Stimulated activated CD4-positive, alpha-beta T cell treated with anti-CD3 and anti-CD28 coated beads, TNF-alpha, amount 100 ng/mL, for 1 hour (primary cell): ENCODE data around the gene CAMK4.
"Not testable (repeated sequence)": the region's sequence is repeated elsewhere in the genome, so short reads cannot be mapped to it uniquely, and the experiment has no call there.

Experiments used
- DNase-seq, 3 donors: peaks; one replicate each; pipeline ENCODE4 v3.0.0-alpha.2; 2020; ENCODE audit warnings: low read depth in 3 of 3, low spot score in 1 of 3

Gene CAMK4

DNA sequence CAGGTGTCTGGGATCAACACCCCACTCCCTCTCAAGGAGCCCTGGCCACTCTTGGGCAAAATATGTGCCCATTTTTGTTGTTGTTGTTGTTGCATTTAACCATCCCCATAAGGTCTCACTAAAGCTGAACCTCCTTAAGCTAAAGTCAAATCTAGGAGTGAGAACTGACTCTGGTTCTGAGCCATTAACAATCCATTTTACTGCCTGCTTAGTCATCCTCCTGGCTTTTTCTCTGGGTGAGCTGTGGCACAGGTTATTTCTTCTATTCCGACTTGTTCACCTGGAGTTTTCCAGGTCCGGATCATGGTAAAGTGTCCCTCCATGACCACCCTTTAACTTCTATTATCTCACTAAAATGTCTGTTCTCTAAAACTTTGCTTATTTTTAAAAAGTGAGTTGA, 85.2 kb downstream of the CAMK4 start:
- no peak for DNase-seq

DNA sequence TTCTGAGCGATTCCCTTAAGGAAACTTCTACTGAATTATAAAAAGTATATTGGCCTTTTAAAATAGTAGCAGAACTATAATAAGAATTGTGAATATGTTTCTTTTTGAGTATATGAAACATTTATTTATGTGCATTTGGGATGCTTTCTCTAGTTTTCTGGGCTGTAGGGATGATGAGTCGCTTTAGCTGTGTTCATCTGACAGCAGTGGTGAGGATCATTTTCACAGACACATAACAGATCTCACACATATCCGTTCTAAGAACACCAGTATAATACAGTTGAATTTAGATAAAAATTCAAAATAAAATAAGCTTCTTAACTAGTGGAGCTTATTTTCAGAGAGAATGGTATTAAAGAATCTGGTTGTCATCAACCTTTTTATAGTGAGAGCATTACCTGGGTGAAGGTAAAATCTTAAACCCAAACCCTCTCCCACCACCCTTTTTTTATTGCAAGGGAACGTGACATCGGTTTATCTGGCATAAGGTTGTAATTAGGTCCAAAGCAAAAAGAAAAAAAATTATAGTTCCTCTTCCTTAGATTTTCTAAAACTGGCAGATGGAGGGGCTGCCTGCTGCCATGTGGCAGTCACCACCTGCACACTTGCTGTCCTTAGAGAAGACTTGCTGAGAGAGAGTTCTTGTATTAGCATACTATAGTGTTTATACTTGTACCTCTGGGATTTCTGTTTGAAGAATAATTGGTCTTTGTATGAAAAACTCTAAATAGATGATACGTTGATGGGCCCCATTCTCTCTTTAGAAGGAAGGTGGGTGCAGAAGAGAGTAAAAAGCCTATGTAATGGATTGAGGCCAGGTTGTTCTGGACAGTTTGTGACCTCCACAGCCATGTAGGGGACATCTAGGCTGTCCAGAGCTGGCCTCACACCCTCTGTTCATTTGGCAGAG, 86.8 kb downstream of the CAMK4 start:
- no peak for DNase-seq

DNA sequence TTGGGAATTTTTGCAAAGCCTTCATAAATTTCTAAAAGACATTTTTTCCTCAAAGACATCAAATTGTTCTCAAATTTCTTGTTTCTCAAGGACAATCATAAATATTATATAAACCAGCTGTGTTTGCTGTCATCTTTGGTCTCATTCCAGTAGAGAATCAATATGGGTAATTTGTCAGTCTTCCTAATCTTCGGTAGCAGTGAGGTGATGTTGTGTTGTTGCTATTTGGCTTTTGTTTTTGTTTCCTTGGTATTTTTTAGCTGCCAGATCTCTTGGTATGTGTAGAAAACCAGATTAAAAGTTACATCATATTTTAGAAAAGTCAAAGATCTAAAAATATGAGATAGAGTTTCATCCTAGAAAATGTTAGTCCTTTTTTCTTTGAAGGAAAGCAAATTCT, 87.5 kb downstream of the CAMK4 start:
- no peak for DNase-seq

DNA sequence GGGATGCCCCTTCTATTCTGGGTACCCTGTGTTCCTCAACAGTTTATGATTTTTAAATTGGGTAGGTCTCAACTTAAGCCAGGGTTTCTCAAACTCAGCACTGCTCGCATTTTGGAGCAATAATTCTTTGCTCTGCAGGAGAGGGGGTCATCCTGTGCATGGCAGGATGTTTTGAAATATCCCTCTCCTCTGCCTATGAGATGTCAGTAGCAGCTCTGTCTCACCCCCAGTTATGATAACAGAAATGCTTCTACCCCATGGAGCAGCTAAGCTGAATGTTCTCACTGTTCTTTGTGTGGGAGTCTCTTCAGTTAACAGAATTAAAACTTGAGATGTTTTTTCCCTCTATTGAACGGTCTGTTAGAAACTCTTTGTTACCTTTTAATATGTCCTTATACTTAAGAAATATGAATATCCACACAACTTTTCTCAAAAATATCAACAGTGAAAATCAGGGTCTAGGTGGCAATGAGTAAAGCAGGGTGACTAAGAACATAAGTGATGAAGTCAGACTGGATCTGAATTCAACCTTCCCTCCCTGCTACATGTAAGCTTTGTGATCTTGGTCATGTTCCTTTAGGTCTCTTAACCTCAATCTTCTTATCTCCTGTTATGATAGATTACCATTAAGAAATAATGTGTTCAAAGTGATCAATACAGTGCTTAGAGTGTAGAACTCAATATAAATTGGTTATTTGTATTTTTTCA, 89.0 kb downstream of the CAMK4 start:
- no peak for DNase-seq

DNA sequence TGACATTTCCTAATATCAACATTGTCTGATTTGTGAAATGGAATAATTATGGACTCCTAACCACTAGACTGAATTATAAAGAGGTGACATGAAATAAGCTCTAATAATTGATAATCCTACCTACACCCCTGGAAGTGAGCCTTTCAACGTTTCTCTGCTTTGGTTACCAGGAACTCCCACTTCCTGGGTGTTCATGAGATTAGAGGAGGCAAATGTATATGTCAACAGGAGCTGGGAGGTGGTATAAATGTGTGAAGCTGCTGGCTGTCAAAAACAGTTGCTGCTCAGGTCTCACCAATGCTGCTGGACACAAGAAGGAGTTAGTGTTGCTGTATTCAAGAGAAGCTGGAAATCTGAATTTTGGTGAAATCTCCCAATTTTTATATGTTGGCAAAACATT, 96.8 kb downstream of the CAMK4 start:
- no peak for DNase-seq

DNA sequence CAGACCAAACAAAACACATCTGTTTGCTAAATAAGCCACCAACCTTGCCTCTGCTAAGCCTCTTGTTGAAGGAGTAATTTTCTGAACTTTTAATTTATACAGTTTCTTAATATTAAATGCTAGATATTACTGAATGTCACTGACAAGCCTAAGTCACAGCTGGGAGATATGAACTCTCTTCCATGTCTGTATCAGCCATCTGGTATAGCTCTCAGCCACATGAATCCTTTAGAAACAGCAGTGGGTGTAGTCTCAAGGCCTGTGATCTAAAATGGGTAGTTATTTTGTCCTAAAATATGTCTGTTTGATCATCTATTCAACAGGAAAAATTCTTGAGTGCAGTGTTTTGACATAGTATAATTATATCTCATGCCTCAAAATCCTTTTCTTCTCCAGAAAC, 97.2 kb downstream of the CAMK4 start:
- no peak for DNase-seq

DNA sequence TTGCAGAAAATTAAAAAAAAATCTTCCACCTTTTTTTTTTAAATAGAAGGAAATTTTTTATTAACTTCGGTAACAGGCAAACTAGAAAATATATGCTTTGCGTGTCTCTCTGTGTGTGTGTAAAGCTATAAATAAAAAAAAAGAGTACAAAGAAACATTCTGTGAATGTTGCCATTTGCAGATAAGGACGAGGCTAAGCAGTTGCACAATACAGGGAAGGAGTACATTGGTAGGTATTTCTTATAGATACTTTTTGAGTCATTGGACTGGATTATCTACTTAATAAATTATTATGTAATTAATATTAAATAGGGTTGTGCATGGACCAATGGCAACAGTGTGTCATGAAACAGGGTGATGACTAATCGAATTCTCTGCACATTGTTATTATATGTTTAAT, 102.4 kb downstream of the CAMK4 start:
- DNase-seq = no peak

DNA sequence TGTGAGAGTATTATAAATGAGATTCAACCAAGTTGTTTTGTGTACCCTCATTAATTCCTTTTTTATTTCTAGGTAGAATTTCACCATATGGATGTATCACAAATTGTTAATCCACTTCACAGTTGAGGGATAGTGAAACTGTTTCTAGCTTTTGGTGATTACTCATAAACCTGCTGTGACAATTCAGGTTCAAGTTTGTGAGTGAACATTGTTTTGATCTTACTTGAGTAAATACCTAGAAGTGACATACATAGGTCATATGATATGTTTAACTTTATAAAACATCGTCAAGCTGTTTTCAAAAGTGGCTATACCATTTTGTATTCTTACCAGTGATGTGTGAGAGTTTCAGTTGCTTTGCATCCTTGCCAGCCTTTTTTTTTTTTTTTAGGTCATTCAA, 112.9 kb downstream of the CAMK4 start:
- no peak for DNase-seq

DNA sequence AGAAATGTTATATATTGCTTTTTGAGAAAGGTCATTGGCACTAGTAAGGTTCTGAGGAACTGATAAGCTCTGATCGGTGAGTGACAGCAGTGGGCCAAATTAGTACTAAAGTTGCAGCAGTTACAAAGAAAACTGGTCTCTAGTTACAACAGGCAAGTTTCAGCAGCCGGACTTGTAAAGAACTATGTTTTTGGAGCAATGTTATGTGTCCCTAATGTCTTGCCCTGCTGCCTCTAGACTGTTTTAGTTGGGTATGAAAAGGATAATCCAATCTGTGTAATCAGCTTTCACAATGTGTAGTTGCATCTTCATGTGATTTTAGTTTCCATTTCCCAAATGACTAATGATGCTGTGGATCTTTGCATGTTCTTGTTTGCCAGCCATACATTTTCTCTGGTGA, 113.5 kb downstream of the CAMK4 start:
- no peak for DNase-seq

DNA sequence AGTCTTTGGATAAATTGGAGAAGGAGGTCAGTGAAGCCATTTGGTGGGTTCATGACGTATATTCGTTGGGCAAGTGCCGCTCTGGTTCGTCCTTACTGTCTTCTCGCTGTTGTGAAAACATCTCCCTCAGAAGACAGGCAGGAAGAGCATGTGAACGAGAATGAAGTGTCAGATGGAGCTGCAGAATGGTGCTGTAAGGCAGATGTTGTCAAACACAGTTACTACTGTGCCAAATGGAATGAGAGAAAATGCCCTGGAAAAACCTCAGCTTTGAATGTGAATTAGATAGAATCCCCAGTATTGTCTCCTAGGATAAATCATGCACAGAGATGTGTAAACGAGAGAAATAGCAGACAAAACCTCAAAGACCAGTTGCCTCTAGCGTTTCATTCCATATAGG, 121.5 kb downstream of the CAMK4 start:
- DNase-seq = no peak

DNA sequence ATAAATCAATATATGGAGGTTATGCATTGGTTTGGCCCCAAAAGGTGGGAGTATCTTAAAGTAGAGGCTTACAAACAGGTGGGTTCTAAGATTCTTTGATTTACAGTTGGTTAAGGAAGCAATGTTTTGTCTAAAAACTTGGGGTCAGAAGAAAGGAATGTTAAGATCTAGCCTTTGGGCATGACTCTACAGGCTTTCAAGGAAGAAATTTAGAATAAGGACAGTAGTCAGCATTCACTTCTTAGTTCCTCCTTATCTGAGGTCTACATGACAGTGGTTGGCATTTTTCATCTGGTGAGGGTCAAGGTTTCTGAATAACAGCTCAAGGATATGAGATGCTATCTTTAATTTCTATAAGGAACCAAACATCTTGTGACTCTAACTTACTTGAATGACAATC, 122.8 kb downstream of the CAMK4 start:
- DNase-seq = no peak

DNA sequence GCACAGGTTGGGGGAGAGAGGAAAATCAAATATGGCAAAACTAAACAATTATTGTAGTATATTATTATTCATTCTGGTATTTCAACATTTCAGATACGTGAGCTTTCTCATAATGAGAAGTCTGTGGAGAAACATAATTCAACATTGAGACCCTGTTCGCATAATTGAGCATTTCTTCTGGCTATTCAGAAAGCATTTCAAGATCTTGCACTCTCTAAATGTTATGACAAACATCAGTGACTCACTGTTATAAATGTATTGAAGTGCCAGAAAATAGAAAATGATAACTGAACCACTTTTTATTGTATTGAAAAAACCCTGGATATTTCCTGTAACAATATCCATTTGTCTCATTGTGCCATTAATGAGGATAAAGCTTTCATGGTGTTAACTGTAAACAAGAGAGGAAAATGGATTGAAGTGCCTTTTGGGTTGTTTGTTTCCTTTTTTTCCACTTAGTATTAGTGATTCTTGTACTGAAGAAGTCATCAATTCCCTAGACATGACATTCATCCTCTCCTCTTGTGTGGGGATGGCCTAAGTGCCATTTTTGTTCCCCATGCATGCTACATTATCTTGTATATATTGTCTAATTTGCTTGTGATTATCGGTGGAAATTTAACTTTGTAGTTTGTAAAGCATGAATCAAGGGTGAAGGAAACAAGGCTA, 124.6 kb downstream of the CAMK4 start:
- DNase-seq = no peak

DNA sequence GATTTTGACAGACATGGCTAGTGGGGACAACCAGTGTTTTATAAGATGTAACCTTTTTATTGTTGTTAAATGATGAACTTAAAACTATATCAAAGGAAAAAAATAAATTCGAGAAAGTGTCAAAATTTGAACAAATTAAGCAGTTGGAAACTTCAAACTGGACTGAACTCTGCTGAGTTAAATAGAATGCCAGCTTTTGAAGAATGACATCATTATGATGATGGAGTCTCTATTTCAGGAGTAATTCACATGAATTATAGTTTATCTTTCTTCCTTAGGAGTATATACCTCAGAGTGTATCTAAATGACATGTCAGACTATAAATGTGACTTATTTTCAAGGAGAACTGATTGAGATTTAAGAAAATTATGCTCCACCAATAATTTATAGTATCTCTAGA, 125.2 kb downstream of the CAMK4 start:
- DNase-seq = no peak

DNA sequence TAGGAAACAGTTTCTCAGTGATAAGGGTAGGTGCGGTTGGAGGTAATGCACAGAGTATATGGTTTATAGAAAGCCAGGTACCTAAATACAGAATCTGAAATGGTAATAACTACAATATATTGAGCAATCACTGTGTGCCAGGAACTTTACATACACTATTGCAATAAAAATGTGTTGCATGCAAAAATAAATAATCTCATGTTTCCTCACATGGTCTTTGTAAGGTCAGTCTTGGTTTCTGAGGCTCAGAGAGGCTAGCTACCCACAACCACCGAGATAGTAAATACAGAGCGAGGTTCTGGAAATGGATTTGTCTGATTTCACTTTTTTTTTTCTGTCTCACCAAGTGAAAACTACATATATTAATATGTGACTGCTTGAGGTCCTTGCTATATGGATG, 128.9 kb downstream of the CAMK4 start:
- no peak for DNase-seq

DNA sequence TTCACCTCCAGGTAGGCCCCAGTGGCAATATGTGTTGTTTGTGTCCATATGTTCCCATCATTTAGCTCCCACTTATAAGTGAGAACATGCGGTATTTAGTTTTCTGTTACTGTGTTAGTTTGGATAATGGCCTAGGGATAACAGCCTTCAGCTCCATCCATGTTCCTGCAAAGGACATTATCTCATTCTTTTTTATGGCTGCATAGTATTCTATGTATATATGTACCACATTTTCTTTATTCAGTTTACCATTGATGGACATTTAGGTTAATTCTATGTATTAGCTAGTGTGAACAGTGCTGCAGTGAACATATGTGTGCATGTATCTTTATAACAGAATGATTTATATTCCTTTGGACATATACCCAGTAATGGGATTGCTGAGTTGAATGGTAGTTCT, 134.5 kb downstream of the CAMK4 start:
- not testable (repeated sequence) for DNase-seq

DNA sequence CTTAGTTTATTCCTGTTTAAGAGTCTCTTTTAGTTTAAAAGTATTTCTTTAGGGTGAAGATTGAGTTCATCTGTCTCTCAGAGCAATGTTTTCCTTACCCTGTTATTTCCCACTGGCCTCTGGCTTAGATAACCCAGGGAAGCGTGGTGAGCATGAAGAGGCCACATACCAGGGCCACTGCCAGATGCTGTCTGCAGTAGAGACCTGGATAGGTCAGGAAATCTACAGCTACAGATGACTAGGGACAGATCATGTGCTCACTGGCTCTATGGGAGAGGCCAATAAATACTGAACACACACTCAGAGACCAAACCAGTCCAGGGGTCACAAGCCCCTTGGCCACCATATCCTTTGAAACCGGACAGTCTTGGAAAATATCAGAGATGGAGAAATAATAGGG, 136.0 kb downstream of the CAMK4 start:
- DNase-seq = no peak

DNA sequence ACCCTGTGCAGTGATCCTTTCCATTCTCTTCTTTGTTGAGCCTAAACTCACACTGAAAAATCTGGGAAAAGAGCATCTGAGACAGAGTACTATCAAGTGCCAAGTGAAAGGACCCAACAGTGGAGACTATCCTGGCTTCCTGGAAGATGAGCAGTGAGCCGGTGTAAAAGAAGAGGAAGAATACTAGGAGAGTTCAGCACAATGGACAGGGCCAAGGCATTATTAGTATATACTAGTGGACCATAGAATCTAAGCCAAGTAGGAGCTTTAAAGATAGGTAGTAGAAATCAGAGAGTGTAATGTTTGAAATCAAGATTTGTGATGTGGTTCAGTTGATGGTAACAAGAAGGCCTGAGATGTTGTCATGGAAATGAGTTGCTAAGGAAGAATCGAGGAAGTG, 140.8 kb downstream of the CAMK4 start:
- DNase-seq = no peak

DNA sequence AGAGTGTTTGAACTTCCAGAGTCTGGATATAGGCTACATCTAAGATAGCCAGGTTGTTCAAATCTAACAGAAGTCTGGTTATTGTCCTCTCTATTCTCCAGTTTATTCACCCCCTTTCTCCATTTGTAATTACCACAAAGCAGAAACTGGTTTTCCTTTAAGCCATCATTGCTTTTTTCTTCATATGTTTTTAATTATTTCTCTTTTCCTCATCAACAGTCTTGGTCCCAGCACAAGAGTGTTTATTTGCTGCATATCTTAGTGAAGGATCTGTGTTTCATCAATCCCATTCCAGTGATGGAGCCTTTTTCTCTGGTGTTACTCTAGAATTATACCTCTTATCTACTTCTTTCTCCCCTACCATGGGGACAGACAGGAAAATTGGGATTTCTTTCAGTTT, 142.2 kb downstream of the CAMK4 start:
- DNase-seq = no peak

DNA sequence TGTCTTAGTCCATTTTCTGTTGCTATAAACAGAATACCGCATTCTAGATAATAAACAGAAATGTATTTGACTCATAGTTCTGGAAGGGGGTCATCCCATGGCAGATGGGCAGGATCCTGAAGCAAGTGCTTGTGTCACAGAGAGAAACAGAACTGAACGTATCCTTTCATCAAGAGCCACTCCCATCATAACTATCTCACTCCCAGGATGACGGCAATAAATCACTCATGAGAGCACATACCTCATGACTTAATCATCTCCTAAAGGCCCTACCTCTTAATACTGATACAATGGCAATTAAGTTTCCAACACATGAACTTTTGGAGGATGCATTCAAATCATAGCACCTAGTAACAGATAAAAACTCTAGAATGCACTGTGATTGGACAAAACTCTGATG, 142.9 kb downstream of the CAMK4 start:
- no peak for DNase-seq

DNA sequence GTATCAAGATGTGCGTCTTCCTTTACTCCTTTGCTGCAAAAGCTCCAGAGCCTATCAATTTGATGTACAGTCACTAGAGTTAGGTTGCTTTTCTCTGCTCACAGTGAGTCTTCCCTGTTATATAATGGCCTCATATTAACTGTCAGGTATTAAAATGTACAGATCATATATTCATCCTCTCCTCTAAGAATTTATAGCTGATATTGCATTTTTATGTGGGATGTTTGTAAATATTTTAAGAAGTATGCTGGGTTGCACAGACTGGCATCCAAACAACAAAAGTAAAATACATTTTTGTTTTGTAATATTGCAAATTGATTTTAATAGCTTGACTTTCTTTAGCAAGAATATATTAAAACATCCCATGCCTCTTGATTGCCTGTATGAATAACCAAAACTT, 148.6 kb downstream of the CAMK4 start:
- no peak for DNase-seq

DNA sequence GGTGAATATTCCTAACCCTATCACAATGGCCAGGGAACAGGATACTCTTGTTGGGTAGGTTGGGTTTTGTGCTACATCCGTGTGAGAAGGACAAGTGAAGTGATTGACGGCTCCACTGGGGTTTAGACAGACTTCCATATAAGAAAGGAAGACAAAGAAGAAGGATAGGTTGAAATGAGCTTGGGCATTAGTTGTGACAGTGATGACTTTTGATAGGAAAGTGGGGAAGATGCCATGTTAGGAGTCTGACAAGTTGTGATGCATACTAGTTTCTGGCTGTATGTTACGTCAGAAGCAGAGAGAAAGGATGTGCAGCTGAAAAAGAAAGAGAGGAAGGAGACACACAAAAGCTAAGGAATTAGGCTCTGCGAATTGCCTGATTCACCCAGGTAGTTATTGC, 150.2 kb downstream of the CAMK4 start:
- no peak for DNase-seq

DNA sequence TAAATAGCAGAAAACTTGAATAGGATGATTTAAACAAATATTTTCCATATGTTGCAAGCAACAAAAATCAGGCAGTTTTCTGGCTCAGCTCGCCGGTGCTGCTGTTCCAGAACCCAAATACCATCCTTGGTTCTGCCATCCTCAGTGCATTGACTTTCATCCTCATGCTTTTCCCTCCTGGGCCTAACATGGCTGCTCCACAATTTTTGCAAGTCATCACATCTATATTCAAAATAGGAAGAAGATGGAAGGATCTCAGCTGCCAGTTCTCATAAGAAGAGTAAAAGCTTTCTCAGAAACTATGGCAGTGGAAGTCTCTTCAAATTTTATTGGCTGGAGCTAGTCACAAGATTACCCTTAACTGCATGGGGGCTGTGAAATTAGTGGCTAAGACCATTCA, 151.5 kb downstream of the CAMK4 start:
- no peak for DNase-seq
